HEK293 (cell line): ENCODE results near the gene ACVR2B.
A peak's percentile ranks its signal among the peaks of the same experiment; 100 is the strongest.

Experiments used
- CTCF ChIA-PET: fragments of 350-600 bp; formaldehyde crosslinking; extraction: SDS; loops from one replicate; lab custom pipeline; 2021; ENCODE audit warnings: antibody characterized with exemption; lab: Yijun Ruan, JAX
- POLR2A ChIA-PET: fragments of 300-600 bp; formaldehyde crosslinking; extraction: SDS; loops from one replicate; lab custom pipeline; 2020; ENCODE audit warnings: antibody characterized with exemption, inconsistent platforms; lab: Yijun Ruan, JAX
- H3K27ac ChIP-seq: fragments of 200-500 bp; sonication (Bioruptor generic); 2 replicates; pipeline ENCODE4 v1.5.1; 2014; ENCODE audit warnings: low read depth, low read length, control low read depth, inconsistent platforms; ENCODE audit errors: extremely low read depth
- H3K36me3 ChIP-seq, 2 experiments: fragments of 200-500 bp in 1 of 2; sonication (Bioruptor generic) in 1 of 2; 1 replicate in 1 of 2; 2 replicates in 1 of 2; pipeline ENCODE4 v1.5.1; 2014 to 2017; ENCODE audit warnings: inconsistent platforms in 2 of 2, low read length in 2 of 2; ENCODE audit not compliant: control insufficient read depth in 2 of 2, insufficient read depth in 1 of 2
- H3K4me1 ChIP-seq: fragments of 200-500 bp; sonication (Bioruptor generic); 2 replicates; pipeline ENCODE4 v1.5.1; 2014; ENCODE audit warnings: mild to moderate bottlenecking, low read length, inconsistent platforms; ENCODE audit not compliant: control insufficient read depth, insufficient read depth
- H3K4me3 ChIP-seq: 2 replicates; pipeline ENCODE4 v1.5.1; 2011; ENCODE audit warnings: low read depth, mild to moderate bottlenecking, control low read depth, low read length, moderate library complexity
- H3K9me3 ChIP-seq: fragments of 200-500 bp; sonication (Bioruptor generic); 2 replicates; pipeline ENCODE4 v1.5.1; 2014; ENCODE audit warnings: low read depth, low read length, inconsistent platforms; ENCODE audit not compliant: control insufficient read depth, insufficient read depth
- HOXD13 ChIP-seq: sonication (generic); formaldehyde crosslinking; IDR thresholded peaks from 2 replicates; pipeline ENCODE4 v1.8.0; 2022; ENCODE audit warnings: missing genetic modification reagents, borderline replicate concordance
- KLF9 ChIP-seq: fragments of 450-650 bp; formaldehyde crosslinking; IDR thresholded peaks from 2 replicates; pipeline ENCODE4 v1.5.1; 2016; ENCODE audit warnings: missing biosample characterization, missing genetic modification characterization, low read depth
- PBX3 ChIP-seq: sonication (generic); formaldehyde crosslinking; IDR thresholded peaks from 2 replicates; pipeline ENCODE4 v1.8.1; 2022; ENCODE audit warnings: mild to moderate bottlenecking, moderate library complexity, missing genetic modification reagents
- SCRT2 ChIP-seq: fragments of 450-650 bp; formaldehyde crosslinking; IDR thresholded peaks from 2 replicates; pipeline ENCODE4 v1.5.1; 2016; ENCODE audit warnings: missing biosample characterization, missing genetic modification characterization
- TRIM28 ChIP-seq: IDR thresholded peaks from 2 replicates; pipeline ENCODE4 v1.6.1; 2011; ENCODE audit warnings: low read length, control low read depth, borderline replicate concordance
- ZBTB20 ChIP-seq: fragments of 450-650 bp; formaldehyde crosslinking; IDR thresholded peaks from 2 replicates; pipeline ENCODE4 v1.5.1; 2016; ENCODE audit warnings: missing biosample characterization, missing genetic modification characterization
- ZEB2 ChIP-seq: fragments of 450-650 bp; formaldehyde crosslinking; IDR thresholded peaks from 2 replicates; pipeline ENCODE4 v1.5.1; 2016; ENCODE audit warnings: missing biosample characterization, missing genetic modification characterization
- ZNF132 ChIP-seq: fragments of 450-650 bp; formaldehyde crosslinking; IDR thresholded peaks from 2 replicates; pipeline ENCODE4 v1.5.1; 2017; ENCODE audit warnings: missing biosample characterization, missing genetic modification characterization, borderline replicate concordance
- ZNF214 ChIP-seq: fragments of 450-650 bp; formaldehyde crosslinking; IDR thresholded peaks from 2 replicates; pipeline ENCODE4 v1.5.1; 2017; ENCODE audit warnings: missing biosample characterization, mild to moderate bottlenecking, missing genetic modification characterization, borderline replicate concordance
- ZNF221 ChIP-seq: fragments of 450-650 bp; formaldehyde crosslinking; IDR thresholded peaks from 2 replicates; pipeline ENCODE4 v1.5.1; 2017; ENCODE audit warnings: missing biosample characterization, missing genetic modification characterization, borderline replicate concordance
- ZNF335 ChIP-seq: fragments of 450-650 bp; formaldehyde crosslinking; conservative IDR thresholded peaks from 2 replicates; pipeline ENCODE4 v1.5.1; 2016; ENCODE audit warnings: missing biosample characterization, missing genetic modification characterization
- ZNF394 ChIP-seq: fragments of 450-650 bp; formaldehyde crosslinking; IDR thresholded peaks from 2 replicates; pipeline ENCODE4 v1.5.1; 2016; ENCODE audit warnings: missing biosample characterization, missing genetic modification characterization, mild to moderate bottlenecking, moderate library complexity, borderline replicate concordance
- ZNF404 ChIP-seq: fragments of 450-650 bp; formaldehyde crosslinking; IDR thresholded peaks from 2 replicates; pipeline ENCODE4 v1.5.1; 2017; ENCODE audit warnings: missing biosample characterization, missing genetic modification characterization
- ZNF510 ChIP-seq: fragments of 450-650 bp; formaldehyde crosslinking; IDR thresholded peaks from 2 replicates; pipeline ENCODE4 v1.5.1; 2018; ENCODE audit warnings: mild to moderate bottlenecking, missing genetic modification characterization, missing biosample characterization; ENCODE audit not compliant: insufficient replicate concordance
- ZNF701 ChIP-seq: fragments of 450-650 bp; formaldehyde crosslinking; IDR thresholded peaks from 2 replicates; pipeline ENCODE4 v1.5.1; 2016; ENCODE audit warnings: missing biosample characterization, missing genetic modification characterization
- ZNF76 ChIP-seq: fragments of 450-650 bp; formaldehyde crosslinking; IDR thresholded peaks from 2 replicates; pipeline ENCODE4; 2016; ENCODE audit warnings: low read depth, missing biosample characterization, missing genetic modification characterization, borderline replicate concordance
- ZNF843 ChIP-seq: fragments of 450-650 bp; formaldehyde crosslinking; IDR thresholded peaks from 2 replicates; pipeline ENCODE4 v1.5.1; 2016; ENCODE audit warnings: missing biosample characterization, missing genetic modification characterization
- ZSCAN30 ChIP-seq: fragments of 450-650 bp; IDR thresholded peaks from 2 replicates; pipeline ENCODE4 v1.5.1; 2018; ENCODE audit warnings: missing biosample characterization, mild to moderate bottlenecking, missing genetic modification characterization, moderate library complexity
- ZSCAN5A ChIP-seq: fragments of 450-650 bp; formaldehyde crosslinking; IDR thresholded peaks from 2 replicates; pipeline ENCODE4 v1.5.1; 2016; ENCODE audit warnings: missing biosample characterization, missing genetic modification characterization

Gene ACVR2B

GRCh38 chr3:38500688-38501417 is 47.2 kb downstream of the ACVR2B start (continued):
- TF ChIP-seq PBX3 (CRISPR knock-in tag) (no peak), ZNF404 (no peak)
- TF ChIP-seq, all 188 proteins: peak for 0

GRCh38 chr3:38507120-38507519 is 53.4 kb downstream of the ACVR2B start:
- Histone ChIP-seq H3K4me1 (no peaks in the 10 kb centered on the region), H3K9me3 (no peaks in the 10 kb centered on the region), H3K27ac (no peak overlapping the region), H3K4me3 (no peak overlapping the region), H3K36me3 (peaks cover 6 to 72% of the 10 kb centered on the region in 2 experiments)
- ChIA-PET POLR2A (no interaction called here), CTCF (interaction anchor here (1.2 to 2.3 kb wide), 3 partner anchors 10 to 146 kb away, joined by 5 to 12 read pairs (median 5); partner anchors contain the start of gene EXOG)
- 0 out of 2 replicates have a peak, but pooled peaks have one; percentile 11 for TF ChIP-seq SCRT2
- no peak for TF ChIP-seq ZNF221 (tag by site-specific recombination)

- Histone ChIP-seq H3K4me3 (no peak overlapping the region), H3K36me3 (peaks cover 12 to 69% of the 10 kb centered on the region in 2 experiments; a peak in 2 of 3 replicates), H3K4me1 (no peaks in the 10 kb centered on the region), H3K27ac (no peak overlapping the region), H3K9me3 (no peaks in the 10 kb centered on the region)
- POLR2A ChIA-PET: no interaction called here
- no peak for TF ChIP-seq ZNF132 (tag by site-specific recombination)
- TF ChIP-seq ZNF335 (tag by site-specific recombination): no peak
- no peak for TF ChIP-seq ZNF394 (tag by site-specific recombination)
- TF ChIP-seq ZSCAN5A (tag by site-specific recombination): no peak
- no peak for TF ChIP-seq ZNF701 (tag by site-specific recombination)
- no peak for TF ChIP-seq HOXD13
- no peak for TF ChIP-seq ZNF214 (tag by site-specific recombination)
- TF ChIP-seq ZBTB20: no peak
- no peak for TF ChIP-seq TRIM28
- no peak for TF ChIP-seq ZEB2
- no peak for TF ChIP-seq ZNF843
- no peak for TF ChIP-seq ZSCAN30
- no peak for TF ChIP-seq ZNF510 (tag by site-specific recombination)
- CTCF ChIA-PET: interaction anchor here (3.1 kb wide), 1 partner anchor 11 kb away, joined by 22 read pairs; no protein-coding TSS in a partner anchor
Observed at GRCh38 chr3:38509732-38510131, 56.0 kb downstream of the ACVR2B start.

GRCh38 chr3:38510631-38511030 is 56.9 kb downstream of the ACVR2B start:
- Histone ChIP-seq H3K36me3 (peaks cover 10 to 71% of the 10 kb centered on the region in 2 experiments; a peak in 2 of 3 replicates), H3K9me3 (no peaks in the 10 kb centered on the region), H3K27ac (no peak overlapping the region), H3K4me3 (no peak overlapping the region), H3K4me1 (no peaks in the 10 kb centered on the region)
- TF ChIP-seq ZNF76 (tag by site-specific recombination) (no peak), KLF9 (tag by site-specific recombination) (no peak), ZNF335 (tag by site-specific recombination) (no peak)
- POLR2A ChIA-PET: no interaction called here
- CTCF ChIA-PET: interaction anchor here (0.6 to 3.1 kb wide), 4 partner anchors 8 to 13 kb away, joined by 3 to 22 read pairs (median 4); no protein-coding TSS in a partner anchor
